Liver (tissue), 9 donors: Measurements from ENCODE around the gene ZNF771. TPM values are rescaled to one million over a fixed set of nuclear protein-coding genes. Genes with fewer than 3 reads are reported as not detected.

Source experiments
- DNase-seq: peaks from one replicate; pipeline ENCODE4 v3.0.0-alpha.2; 2017; ENCODE audit warnings: low spot score
- H3K27ac ChIP-seq, 2 donors: one replicate each; pipeline ENCODE4 v1.7.0; 2013; ENCODE audit warnings: inconsistent platforms in 2 of 2, low read length in 2 of 2, control low read depth in 1 of 2, low read depth in 1 of 2, mild to moderate bottlenecking in 1 of 2
- H3K27me3 ChIP-seq, 4 donors: one replicate each; pipeline versions ENCODE4 v1.6.1 to v1.7.0; 2013; ENCODE audit warnings: low read length in 3 of 4, inconsistent platforms in 1 of 4, mild to moderate bottlenecking in 1 of 4, moderate library complexity in 1 of 4; ENCODE audit not compliant: control insufficient read depth in 4 of 4, insufficient read depth in 4 of 4
- H3K36me3 ChIP-seq, 4 donors: one replicate each; pipeline versions ENCODE4 v1.6.1 to v1.7.0; 2013; ENCODE audit warnings: low read length in 3 of 4, mild to moderate bottlenecking in 3 of 4, low read depth in 1 of 4, moderate library complexity in 1 of 4; ENCODE audit not compliant: control insufficient read depth in 4 of 4, insufficient read depth in 3 of 4
- H3K4me1 ChIP-seq, 4 donors: one replicate each; pipeline versions ENCODE4 v1.6.1 to v1.7.0; 2013; ENCODE audit warnings: low read length in 3 of 4, mild to moderate bottlenecking in 3 of 4, moderate library complexity in 1 of 4; ENCODE audit not compliant: control insufficient read depth in 4 of 4, insufficient read depth in 4 of 4
- H3K4me3 ChIP-seq, 3 donors: one replicate each; pipeline versions ENCODE4 v1.6.1 to v1.7.0; 2013; ENCODE audit warnings: low read length in 3 of 3, control low read depth in 1 of 3, low read depth in 1 of 3, mild to moderate bottlenecking in 1 of 3
- H3K9ac ChIP-seq, 2 donors: one replicate each; pipeline ENCODE4 v1.7.0; 2013; ENCODE audit warnings: low read length in 2 of 2, mild to moderate bottlenecking in 2 of 2, moderate library complexity in 2 of 2, control low read depth in 1 of 2, low read depth in 1 of 2
- H3K9me3 ChIP-seq, 4 donors: one replicate each; pipeline versions ENCODE4 v1.6.1 to v1.7.0; 2013; ENCODE audit warnings: low read length in 3 of 4; ENCODE audit not compliant: control insufficient read depth in 4 of 4
- ATF3 ChIP-seq: IDR thresholded peaks from 2 replicates; pipeline ENCODE4 v1.6.1; 2016; ENCODE audit warnings: antibody characterized with exemption
- CTCF ChIP-seq: fragments of 150-350 bp; IDR thresholded peaks from 2 replicates; pipeline ENCODE4 v1.5.1; 2017; ENCODE audit warnings: improper control_type of control experiment, low read depth, low read length; ENCODE audit not compliant: missing input control
- EGR1 ChIP-seq, 2 donors: IDR thresholded peaks; 2 replicates each; pipeline ENCODE4 v1.6.1; 2016 to 2018; ENCODE audit warnings: antibody characterized with exemption in 2 of 2, low read depth in 2 of 2
- FOXA1 ChIP-seq: IDR thresholded peaks from 2 replicates; pipeline ENCODE4 v1.6.1; 2016; ENCODE audit warnings: antibody characterized with exemption
- GABPA ChIP-seq, 2 donors: IDR thresholded peaks in 1 of 2; conservative IDR thresholded peaks in 1 of 2; 2 replicates each; pipeline ENCODE4 v1.6.1; 2016; ENCODE audit warnings: antibody characterized with exemption in 2 of 2, mild to moderate bottlenecking in 1 of 2, moderate library complexity in 1 of 2
- HNF4A ChIP-seq, 2 donors: conservative IDR thresholded peaks; 2 replicates each; pipeline ENCODE4 v1.6.1; 2016; ENCODE audit warnings: antibody characterized with exemption in 2 of 2, mild to moderate bottlenecking in 2 of 2
- HNF4G ChIP-seq: IDR thresholded peaks from 2 replicates; pipeline ENCODE4 v1.6.1; 2016; ENCODE audit warnings: antibody characterized with exemption
- JUND ChIP-seq, 2 donors: IDR thresholded peaks; 2 replicates each; pipeline ENCODE4 v1.6.1; 2016; ENCODE audit warnings: antibody characterized with exemption in 2 of 2
- RAD21 ChIP-seq, 2 donors: IDR thresholded peaks; 2 replicates each; pipeline ENCODE4 v1.6.1; 2016; ENCODE audit warnings: antibody characterized with exemption in 2 of 2, mild to moderate bottlenecking in 2 of 2
- REST ChIP-seq: IDR thresholded peaks from 2 replicates; pipeline ENCODE4 v1.6.1; 2016; ENCODE audit warnings: antibody characterized with exemption, mild to moderate bottlenecking
- RXRA ChIP-seq, 2 donors: IDR thresholded peaks; 2 replicates each; pipeline ENCODE4 v1.6.1; 2017 to 2018; ENCODE audit warnings: antibody characterized with exemption in 2 of 2, mild to moderate bottlenecking in 1 of 2
- SP1 ChIP-seq: IDR thresholded peaks from 2 replicates; pipeline ENCODE4 v1.6.1; 2018; ENCODE audit warnings: antibody characterized with exemption, mild to moderate bottlenecking
- YY1 ChIP-seq: IDR thresholded peaks from 2 replicates; pipeline ENCODE4 v1.6.1; 2016; ENCODE audit warnings: antibody characterized with exemption, mild to moderate bottlenecking
- ZBTB33 ChIP-seq: IDR thresholded peaks from 2 replicates; pipeline ENCODE4 v1.6.1; 2016; ENCODE audit warnings: antibody characterized with exemption
- WGBS: extraction: QIAGEN DNeasy Blood & Tissue Kit; methylation state at CpG from one replicate; pipeline ENCODE4 v1.1.7; 2013; 5-methylcytosine and 5-hydroxymethylcytosine counted together
- polyA plus RNA-seq, 2 donors: library from polyadenylated mRNA; stranded (reverse) in 1 of 2; unstranded in 1 of 2; fragments of 200-250 nt in 1 of 2; fragments of >200 nt in 1 of 2; fragmentation: Nextera tagmentation in 1 of 2; extraction: Ambion mirVana in 1 of 2; gene quantifications; one replicate each; pipeline versions ENCODE4 v1.2.1 to v1.2.3, GENCODE V29; 2013 to 2015
- total RNA-seq, 2 donors: library from RNA; depleted of rRNA; stranded (reverse); fragments of >200 nt; gene quantifications; one replicate each; pipeline ENCODE4 v1.2.3, GENCODE V29; 2014
- donor health status: healthy.
- donor health status: healthy.
- donor health status: healthy.
- donor health status: healthy.
- donor health status: healthy.

Gene ZNF771
- total and polyA plus RNA-seq, 4 donors: 2.6 to 8.0 (median 5.2) TPM

- 88% methylated on average over 1 of the region's 1 CpG for whole genome bisulfite sequencing
- no peaks in the 10 kb centered on the region for H3K27me3 ChIP-seq
- H3K36me3 ChIP-seq: no peaks in the 10 kb centered on the region
- no peak overlapping the region for H3K27ac ChIP-seq
- H3K9ac ChIP-seq: no peak overlapping the region
- H3K4me3 ChIP-seq: no peak overlapping the region
- H3K4me1 ChIP-seq: peaks cover 0 to 9% (median 0%) of the 10 kb centered on the region in 4 donors
- no peaks in the 10 kb centered on the region for H3K9me3 ChIP-seq
- no peak for TF ChIP-seq CTCF
- TF ChIP-seq GABPA (IDR thresholded peaks at IDR 0.05 in 1 of 2, conservative IDR thresholded peaks at IDR 0.05 in 1 of 2): no peak
- no peak for TF ChIP-seq JUND (IDR thresholded peaks at IDR 0.05)
- TF ChIP-seq RXRA (IDR thresholded peaks at IDR 0.05): no peak
- no peak for TF ChIP-seq HNF4G
- TF ChIP-seq ZBTB33: no peak
- TF ChIP-seq HNF4A (conservative IDR thresholded peaks at IDR 0.05): no peak
- no peak for TF ChIP-seq YY1
- no peak for DNase-seq
Observed at GRCh38 chr16:30456302-30456701, 48.9 kb downstream of the ZNF771 start.

GRCh38 chr16:30457256-30457655, 49.9 kb downstream of the ZNF771 start:
- H3K27ac ChIP-seq: no peak overlapping the region
- no peaks in the 10 kb centered on the region for H3K36me3 ChIP-seq
- no peaks in the 10 kb centered on the region for H3K9me3 ChIP-seq
- H3K4me1 ChIP-seq: peaks cover 0 to 9% (median 0%) of the 10 kb centered on the region in 4 donors
- 90% methylated on average over 1 of the region's 1 CpG for WGBS
- no peaks in the 10 kb centered on the region for H3K27me3 ChIP-seq
- H3K9ac ChIP-seq: no peak overlapping the region
- H3K4me3 ChIP-seq: no peak overlapping the region
- no peak for DNase-seq
- TF ChIP-seq RAD21 (IDR thresholded peaks at IDR 0.05) (no peak), EGR1 (IDR thresholded peaks at IDR 0.05; ENCODE audit: low read depth in 2 of 2) (no peak), CTCF (no peak), YY1 (no peak), ZBTB33 (no peak), REST (no peak), ATF3 (no peak), FOXA1 (no peak), SP1 (no peak)
